WTC11 (cell line): ENCODE results near the gene MLN. TPM values are rescaled to one million over a fixed set of nuclear protein-coding genes. Genes with fewer than 3 reads are reported as not detected.

Source experiments
- ATAC-seq: fragments of 200-7000 bp; cut with Tn5 transposase; 2 replicates; pipeline ENCODE4 v1.10.0; 2021; ENCODE audit warnings: mild to moderate bottlenecking, moderate library complexity
- CTCF ChIA-PET: fragments of 300-600 bp; sonication (Branson Sonifier 250); formaldehyde crosslinking; loops from one replicate; lab custom pipeline; 2021; ENCODE audit warnings: antibody characterized with exemption; lab: Charles Lee
- POLR2A ChIA-PET: fragments of 350-600 bp; sonication (Branson Sonifier 250); formaldehyde crosslinking; loops from one replicate; lab custom pipeline; 2021; ENCODE audit warnings: antibody characterized with exemption; lab: Charles Lee
- DNase-seq: peaks from one replicate; pipeline ENCODE4 v3.0.0; 2021; ENCODE audit warnings: low spot score
- H3K27ac Mint-ChIP-seq: 2 replicates; pipeline ENCODE4 v1.8.0; 2021; ENCODE audit warnings: mixed read lengths
- H3K27me3 Mint-ChIP-seq: 2 replicates; pipeline ENCODE4 v1.8.0; 2021; ENCODE audit warnings: low read depth, mild to moderate bottlenecking, moderate library complexity, mixed read lengths
- H3K36me3 Mint-ChIP-seq: 2 replicates; pipeline ENCODE4 v1.8.0; 2021; ENCODE audit warnings: mixed read lengths
- H3K4me1 Mint-ChIP-seq: 2 replicates; pipeline ENCODE4 v1.8.0; 2022; ENCODE audit warnings: mixed read lengths
- H3K4me3 Mint-ChIP-seq: 2 replicates; pipeline ENCODE4 v1.8.0; 2021; ENCODE audit warnings: mild to moderate bottlenecking, moderate library complexity, mixed read lengths
- H3K9me3 Mint-ChIP-seq: 2 replicates; pipeline ENCODE4 v1.8.0; 2021; ENCODE audit warnings: mixed read lengths
- ELF4 ChIP-seq: sonication (generic); formaldehyde crosslinking; IDR thresholded peaks from 2 replicates; pipeline ENCODE4 v1.8.1; 2022; ENCODE audit warnings: low read depth, mild to moderate bottlenecking, moderate library complexity, missing genetic modification reagents
- FOXJ3 ChIP-seq: sonication (generic); formaldehyde crosslinking; IDR thresholded peaks from 2 replicates; pipeline ENCODE4 v1.9.0; 2021; ENCODE audit warnings: missing genetic modification reagents, mild to moderate bottlenecking, borderline replicate concordance
- GRHL2 ChIP-seq: fragments of 250-450 bp; sonication (Bioruptor Pico); IDR thresholded peaks from 2 replicates; pipeline ENCODE4 v1.8.0; 2022; ENCODE audit warnings: mild to moderate bottlenecking, moderate library complexity; ENCODE audit not compliant: insufficient replicate concordance, severe bottlenecking
- NFATC4 ChIP-seq: fragments of 250-450 bp; sonication (Bioruptor Pico); IDR thresholded peaks from 2 replicates; pipeline ENCODE4 v1.9.0; 2021; ENCODE audit warnings: mild to moderate bottlenecking
- NFYB ChIP-seq: sonication (generic); formaldehyde crosslinking; conservative IDR thresholded peaks from 2 replicates; pipeline ENCODE4 v1.8.0; 2022; ENCODE audit warnings: low read depth, missing genetic modification reagents
- NR1H2 ChIP-seq: sonication (generic); formaldehyde crosslinking; IDR thresholded peaks from 2 replicates; pipeline ENCODE4 v1.9.0; 2021; ENCODE audit warnings: mild to moderate bottlenecking, moderate library complexity, missing genetic modification reagents
- TCF7 ChIP-seq: sonication (generic); formaldehyde crosslinking; IDR thresholded peaks from 2 replicates; pipeline ENCODE4 v1.8.0; 2022; ENCODE audit warnings: mild to moderate bottlenecking, low read depth, missing genetic modification reagents, moderate library complexity
- ZNF121 ChIP-seq: sonication (generic); formaldehyde crosslinking; IDR thresholded peaks from 2 replicates; pipeline ENCODE4 v1.8.0; 2023; ENCODE audit warnings: missing genetic modification reagents
- ZNF232 ChIP-seq: sonication (generic); formaldehyde crosslinking; IDR thresholded peaks from 2 replicates; pipeline ENCODE4 v1.8.0; 2022; ENCODE audit warnings: mild to moderate bottlenecking, missing genetic modification reagents
- ZNF263 ChIP-seq: sonication (generic); formaldehyde crosslinking; IDR thresholded peaks from 2 replicates; pipeline ENCODE4 v1.8.1; 2022; ENCODE audit warnings: low read depth, mild to moderate bottlenecking, moderate library complexity, missing genetic modification reagents
- ZNF671 ChIP-seq: fragments of 250-450 bp; sonication (Bioruptor Pico); IDR thresholded peaks from 2 replicates; pipeline ENCODE4 v1.8.0; 2021; ENCODE audit warnings: mild to moderate bottlenecking
- total RNA-seq: library from RNA; stranded (reverse); gene quantifications from 3 replicates; pipeline ENCODE4 v1.2.3, GENCODE V29; 2021
- TF ChIP-seq, protein P1 (sequence below): sonication (generic); formaldehyde crosslinking; IDR thresholded peaks from 2 replicates; pipeline ENCODE4 v1.8.1; 2022; ENCODE audit warnings: low read depth, missing genetic modification reagents, borderline replicate concordance
- TF ChIP-seq, protein P2 (sequence below): sonication (generic); formaldehyde crosslinking; IDR thresholded peaks from 2 replicates; pipeline ENCODE4 v1.8.1; 2023; ENCODE audit warnings: mild to moderate bottlenecking, missing genetic modification reagents, moderate library complexity
- TF ChIP-seq, protein P3 (sequence below): sonication (generic); formaldehyde crosslinking; IDR thresholded peaks from 2 replicates; pipeline ENCODE4 v1.8.0; 2023; ENCODE audit warnings: missing genetic modification reagents, mild to moderate bottlenecking, borderline replicate concordance
- TF ChIP-seq, protein P4 (sequence below): sonication (generic); formaldehyde crosslinking; IDR thresholded peaks from 2 replicates; pipeline ENCODE4 v1.8.1; 2023; ENCODE audit warnings: mild to moderate bottlenecking, missing genetic modification reagents
- TF ChIP-seq, protein P5 (sequence below): sonication (generic); formaldehyde crosslinking; IDR thresholded peaks from 2 replicates; pipeline ENCODE4 v1.8.1; 2023; ENCODE audit warnings: mild to moderate bottlenecking, missing genetic modification reagents, borderline replicate concordance
- TF ChIP-seq, protein P6 (sequence below): fragments of 250-450 bp; sonication (Bioruptor Pico); IDR thresholded peaks from 2 replicates; pipeline ENCODE4 v1.9.0; 2021; ENCODE audit warnings: mild to moderate bottlenecking, borderline replicate concordance

Gene MLN
- total RNA-seq, 1 experiment from 2014 or later = not detected

DNA sequence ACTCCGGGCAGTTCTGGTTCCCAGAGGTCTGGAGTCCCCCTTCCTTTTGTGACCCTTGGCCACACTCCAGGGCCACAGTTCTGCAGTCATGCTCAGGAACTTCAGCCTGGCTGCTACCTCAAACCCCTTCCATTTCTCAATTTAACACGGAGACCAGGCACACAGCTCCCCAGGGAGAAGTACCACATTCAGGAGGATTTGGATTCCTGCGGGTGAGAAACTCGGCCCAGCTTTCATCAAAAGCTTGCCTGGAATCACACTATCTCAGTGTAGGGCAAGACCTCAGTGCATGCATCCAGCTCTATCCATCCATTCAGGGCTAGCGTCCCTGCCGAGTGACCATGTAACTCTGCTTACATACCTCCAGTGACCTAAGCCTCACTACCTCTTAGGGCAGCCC, 40.3 kb downstream of the MLN start (continued):
- TF ChIP-seq, protein P1, sequence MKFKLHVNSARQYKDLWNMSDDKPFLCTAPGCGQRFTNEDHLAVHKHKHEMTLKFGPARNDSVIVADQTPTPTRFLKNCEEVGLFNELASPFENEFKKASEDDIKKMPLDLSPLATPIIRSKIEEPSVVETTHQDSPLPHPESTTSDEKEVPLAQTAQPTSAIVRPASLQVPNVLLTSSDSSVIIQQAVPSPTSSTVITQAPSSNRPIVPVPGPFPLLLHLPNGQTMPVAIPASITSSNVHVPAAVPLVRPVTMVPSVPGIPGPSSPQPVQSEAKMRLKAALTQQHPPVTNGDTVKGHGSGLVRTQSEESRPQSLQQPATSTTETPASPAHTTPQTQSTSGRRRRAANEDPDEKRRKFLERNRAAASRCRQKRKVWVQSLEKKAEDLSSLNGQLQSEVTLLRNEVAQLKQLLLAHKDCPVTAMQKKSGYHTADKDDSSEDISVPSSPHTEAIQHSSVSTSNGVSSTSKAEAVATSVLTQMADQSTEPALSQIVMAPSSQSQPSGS (CRISPR knock-in tag) = no peak

DNA sequence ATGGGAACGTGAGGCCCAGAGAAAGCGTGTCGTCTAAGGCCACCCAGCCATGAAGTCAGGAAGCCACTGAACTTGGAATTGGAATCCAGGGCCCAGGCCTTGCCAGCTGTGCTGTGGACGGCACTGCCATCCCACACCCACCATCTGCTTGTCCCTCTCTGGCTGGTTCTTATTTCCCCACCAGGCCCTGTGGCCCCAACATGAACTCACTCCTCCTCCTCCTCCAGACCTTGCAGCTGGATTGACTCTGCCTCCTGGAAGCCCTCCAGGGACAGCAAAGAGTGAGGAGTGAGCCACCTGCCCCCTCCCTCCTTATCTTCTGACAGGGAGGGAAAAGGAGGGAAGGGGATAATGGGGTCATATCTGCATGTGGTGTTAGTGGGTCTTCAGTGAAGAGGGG, 41.1 kb downstream of the MLN start:
- no peaks in the 10 kb centered on the region; the same call in 1 of the 2 replicates for H3K27me3 Mint-ChIP-seq
- H3K4me1 Mint-ChIP-seq = peaks cover 3% of the 10 kb centered on the region; the same call in 1 of the 2 replicates
- ChIA-PET POLR2A (no interaction called here), CTCF (interaction anchor here (1.1 to 7.1 kb wide), 5 partner anchors 8 to 265 kb away, joined by 3 to 41 read pairs (median 4); partner anchors contain the start of gene UQCC2)
- H3K9me3 Mint-ChIP-seq = peaks cover 10% of the 10 kb centered on the region
- no peak for DNase-seq
- TF ChIP-seq GRHL2 (CRISPR knock-in tag) = no peak
- TF ChIP-seq NFYB (CRISPR knock-in tag) = no peak
- TF ChIP-seq, protein P2, sequence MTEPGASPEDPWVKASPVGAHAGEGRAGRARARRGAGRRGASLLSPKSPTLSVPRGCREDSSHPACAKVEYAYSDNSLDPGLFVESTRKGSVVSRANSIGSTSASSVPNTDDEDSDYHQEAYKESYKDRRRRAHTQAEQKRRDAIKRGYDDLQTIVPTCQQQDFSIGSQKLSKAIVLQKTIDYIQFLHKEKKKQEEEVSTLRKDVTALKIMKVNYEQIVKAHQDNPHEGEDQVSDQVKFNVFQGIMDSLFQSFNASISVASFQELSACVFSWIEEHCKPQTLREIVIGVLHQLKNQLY (CRISPR knock-in tag) = no peak
- TF ChIP-seq, protein P3, sequence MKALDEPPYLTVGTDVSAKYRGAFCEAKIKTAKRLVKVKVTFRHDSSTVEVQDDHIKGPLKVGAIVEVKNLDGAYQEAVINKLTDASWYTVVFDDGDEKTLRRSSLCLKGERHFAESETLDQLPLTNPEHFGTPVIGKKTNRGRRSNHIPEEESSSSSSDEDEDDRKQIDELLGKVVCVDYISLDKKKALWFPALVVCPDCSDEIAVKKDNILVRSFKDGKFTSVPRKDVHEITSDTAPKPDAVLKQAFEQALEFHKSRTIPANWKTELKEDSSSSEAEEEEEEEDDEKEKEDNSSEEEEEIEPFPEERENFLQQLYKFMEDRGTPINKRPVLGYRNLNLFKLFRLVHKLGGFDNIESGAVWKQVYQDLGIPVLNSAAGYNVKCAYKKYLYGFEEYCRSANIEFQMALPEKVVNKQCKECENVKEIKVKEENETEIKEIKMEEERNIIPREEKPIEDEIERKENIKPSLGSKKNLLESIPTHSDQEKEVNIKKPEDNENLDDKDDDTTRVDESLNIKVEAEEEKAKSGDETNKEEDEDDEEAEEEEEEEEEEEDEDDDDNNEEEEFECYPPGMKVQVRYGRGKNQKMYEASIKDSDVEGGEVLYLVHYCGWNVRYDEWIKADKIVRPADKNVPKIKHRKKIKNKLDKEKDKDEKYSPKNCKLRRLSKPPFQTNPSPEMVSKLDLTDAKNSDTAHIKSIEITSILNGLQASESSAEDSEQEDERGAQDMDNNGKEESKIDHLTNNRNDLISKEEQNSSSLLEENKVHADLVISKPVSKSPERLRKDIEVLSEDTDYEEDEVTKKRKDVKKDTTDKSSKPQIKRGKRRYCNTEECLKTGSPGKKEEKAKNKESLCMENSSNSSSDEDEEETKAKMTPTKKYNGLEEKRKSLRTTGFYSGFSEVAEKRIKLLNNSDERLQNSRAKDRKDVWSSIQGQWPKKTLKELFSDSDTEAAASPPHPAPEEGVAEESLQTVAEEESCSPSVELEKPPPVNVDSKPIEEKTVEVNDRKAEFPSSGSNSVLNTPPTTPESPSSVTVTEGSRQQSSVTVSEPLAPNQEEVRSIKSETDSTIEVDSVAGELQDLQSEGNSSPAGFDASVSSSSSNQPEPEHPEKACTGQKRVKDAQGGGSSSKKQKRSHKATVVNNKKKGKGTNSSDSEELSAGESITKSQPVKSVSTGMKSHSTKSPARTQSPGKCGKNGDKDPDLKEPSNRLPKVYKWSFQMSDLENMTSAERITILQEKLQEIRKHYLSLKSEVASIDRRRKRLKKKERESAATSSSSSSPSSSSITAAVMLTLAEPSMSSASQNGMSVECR = no peak
- TF ChIP-seq ZNF671 (CRISPR knock-in tag) = no peak
- TF ChIP-seq, protein P4, sequence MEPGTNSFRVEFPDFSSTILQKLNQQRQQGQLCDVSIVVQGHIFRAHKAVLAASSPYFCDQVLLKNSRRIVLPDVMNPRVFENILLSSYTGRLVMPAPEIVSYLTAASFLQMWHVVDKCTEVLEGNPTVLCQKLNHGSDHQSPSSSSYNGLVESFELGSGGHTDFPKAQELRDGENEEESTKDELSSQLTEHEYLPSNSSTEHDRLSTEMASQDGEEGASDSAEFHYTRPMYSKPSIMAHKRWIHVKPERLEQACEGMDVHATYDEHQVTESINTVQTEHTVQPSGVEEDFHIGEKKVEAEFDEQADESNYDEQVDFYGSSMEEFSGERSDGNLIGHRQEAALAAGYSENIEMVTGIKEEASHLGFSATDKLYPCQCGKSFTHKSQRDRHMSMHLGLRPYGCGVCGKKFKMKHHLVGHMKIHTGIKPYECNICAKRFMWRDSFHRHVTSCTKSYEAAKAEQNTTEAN (CRISPR knock-in tag) = no peak
- TF ChIP-seq, protein P5, sequence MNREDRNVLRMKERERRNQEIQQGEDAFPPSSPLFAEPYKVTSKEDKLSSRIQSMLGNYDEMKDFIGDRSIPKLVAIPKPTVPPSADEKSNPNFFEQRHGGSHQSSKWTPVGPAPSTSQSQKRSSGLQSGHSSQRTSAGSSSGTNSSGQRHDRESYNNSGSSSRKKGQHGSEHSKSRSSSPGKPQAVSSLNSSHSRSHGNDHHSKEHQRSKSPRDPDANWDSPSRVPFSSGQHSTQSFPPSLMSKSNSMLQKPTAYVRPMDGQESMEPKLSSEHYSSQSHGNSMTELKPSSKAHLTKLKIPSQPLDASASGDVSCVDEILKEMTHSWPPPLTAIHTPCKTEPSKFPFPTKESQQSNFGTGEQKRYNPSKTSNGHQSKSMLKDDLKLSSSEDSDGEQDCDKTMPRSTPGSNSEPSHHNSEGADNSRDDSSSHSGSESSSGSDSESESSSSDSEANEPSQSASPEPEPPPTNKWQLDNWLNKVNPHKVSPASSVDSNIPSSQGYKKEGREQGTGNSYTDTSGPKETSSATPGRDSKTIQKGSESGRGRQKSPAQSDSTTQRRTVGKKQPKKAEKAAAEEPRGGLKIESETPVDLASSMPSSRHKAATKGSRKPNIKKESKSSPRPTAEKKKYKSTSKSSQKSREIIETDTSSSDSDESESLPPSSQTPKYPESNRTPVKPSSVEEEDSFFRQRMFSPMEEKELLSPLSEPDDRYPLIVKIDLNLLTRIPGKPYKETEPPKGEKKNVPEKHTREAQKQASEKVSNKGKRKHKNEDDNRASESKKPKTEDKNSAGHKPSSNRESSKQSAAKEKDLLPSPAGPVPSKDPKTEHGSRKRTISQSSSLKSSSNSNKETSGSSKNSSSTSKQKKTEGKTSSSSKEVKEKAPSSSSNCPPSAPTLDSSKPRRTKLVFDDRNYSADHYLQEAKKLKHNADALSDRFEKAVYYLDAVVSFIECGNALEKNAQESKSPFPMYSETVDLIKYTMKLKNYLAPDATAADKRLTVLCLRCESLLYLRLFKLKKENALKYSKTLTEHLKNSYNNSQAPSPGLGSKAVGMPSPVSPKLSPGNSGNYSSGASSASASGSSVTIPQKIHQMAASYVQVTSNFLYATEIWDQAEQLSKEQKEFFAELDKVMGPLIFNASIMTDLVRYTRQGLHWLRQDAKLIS = no peak
- TF ChIP-seq FOXJ3 (CRISPR knock-in tag) = no peak
- TF ChIP-seq TCF7 = no peak
- TF ChIP-seq NR1H2 (CRISPR knock-in tag) = no peak
- no peak for TF ChIP-seq ZNF263 (CRISPR knock-in tag)
- TF ChIP-seq ZNF121 (CRISPR knock-in tag) = no peak
- TF ChIP-seq, protein P6, sequence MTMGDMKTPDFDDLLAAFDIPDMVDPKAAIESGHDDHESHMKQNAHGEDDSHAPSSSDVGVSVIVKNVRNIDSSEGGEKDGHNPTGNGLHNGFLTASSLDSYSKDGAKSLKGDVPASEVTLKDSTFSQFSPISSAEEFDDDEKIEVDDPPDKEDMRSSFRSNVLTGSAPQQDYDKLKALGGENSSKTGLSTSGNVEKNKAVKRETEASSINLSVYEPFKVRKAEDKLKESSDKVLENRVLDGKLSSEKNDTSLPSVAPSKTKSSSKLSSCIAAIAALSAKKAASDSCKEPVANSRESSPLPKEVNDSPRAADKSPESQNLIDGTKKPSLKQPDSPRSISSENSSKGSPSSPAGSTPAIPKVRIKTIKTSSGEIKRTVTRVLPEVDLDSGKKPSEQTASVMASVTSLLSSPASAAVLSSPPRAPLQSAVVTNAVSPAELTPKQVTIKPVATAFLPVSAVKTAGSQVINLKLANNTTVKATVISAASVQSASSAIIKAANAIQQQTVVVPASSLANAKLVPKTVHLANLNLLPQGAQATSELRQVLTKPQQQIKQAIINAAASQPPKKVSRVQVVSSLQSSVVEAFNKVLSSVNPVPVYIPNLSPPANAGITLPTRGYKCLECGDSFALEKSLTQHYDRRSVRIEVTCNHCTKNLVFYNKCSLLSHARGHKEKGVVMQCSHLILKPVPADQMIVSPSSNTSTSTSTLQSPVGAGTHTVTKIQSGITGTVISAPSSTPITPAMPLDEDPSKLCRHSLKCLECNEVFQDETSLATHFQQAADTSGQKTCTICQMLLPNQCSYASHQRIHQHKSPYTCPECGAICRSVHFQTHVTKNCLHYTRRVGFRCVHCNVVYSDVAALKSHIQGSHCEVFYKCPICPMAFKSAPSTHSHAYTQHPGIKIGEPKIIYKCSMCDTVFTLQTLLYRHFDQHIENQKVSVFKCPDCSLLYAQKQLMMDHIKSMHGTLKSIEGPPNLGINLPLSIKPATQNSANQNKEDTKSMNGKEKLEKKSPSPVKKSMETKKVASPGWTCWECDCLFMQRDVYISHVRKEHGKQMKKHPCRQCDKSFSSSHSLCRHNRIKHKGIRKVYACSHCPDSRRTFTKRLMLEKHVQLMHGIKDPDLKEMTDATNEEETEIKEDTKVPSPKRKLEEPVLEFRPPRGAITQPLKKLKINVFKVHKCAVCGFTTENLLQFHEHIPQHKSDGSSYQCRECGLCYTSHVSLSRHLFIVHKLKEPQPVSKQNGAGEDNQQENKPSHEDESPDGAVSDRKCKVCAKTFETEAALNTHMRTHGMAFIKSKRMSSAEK (CRISPR knock-in tag) = no peak
- no peak for TF ChIP-seq ZNF232 (CRISPR knock-in tag)
- no peak for TF ChIP-seq NFATC4 (CRISPR knock-in tag)
- TF ChIP-seq ELF4 (CRISPR knock-in tag) = no peak
- no peaks in the 10 kb centered on the region for H3K36me3 Mint-ChIP-seq
- no peak for ATAC-seq
- no peak overlapping the region for H3K4me3 Mint-ChIP-seq
- no peak overlapping the region for H3K27ac Mint-ChIP-seq
